ENCODE results near the gene SELENBP1. TPM values are rescaled to one million over a fixed set of nuclear protein-coding genes. Genes with fewer than 3 reads are reported as not detected.

The SELENBP1 gene
- polyA plus RNA-seq, 1 of the 3 experiments (the other 2 are of a cell fraction), result 0.16 TPM

Other genes starting within 250 kb of the SELENBP1 start
- gene SEMA6C, start 226.1 kb downstream of the SELENBP1 start, polyA plus RNA-seq (2012; rRNA removed), result 3.1 and 4.0 TPM in 2 replicates
- not detected in 2 replicates for gene TNFAIP8L2, start 216.1 kb downstream of the SELENBP1 start, polyA plus RNA-seq (2012; rRNA removed)
- 4.5 and 5.1 TPM in 2 replicates for gene LYSMD1, start 206.8 kb downstream of the SELENBP1 start, polyA plus RNA-seq (2012; rRNA removed)
- 23.4 and 27.8 TPM in 2 replicates for gene SCNM1, start 206.6 kb downstream of the SELENBP1 start, polyA plus RNA-seq (2012; rRNA removed)
- 0.57 and 0.59 TPM in 2 replicates for gene TMOD4, start 196.7 kb downstream of the SELENBP1 start, polyA plus RNA-seq (2012; rRNA removed)
- gene VPS72, start 182.5 kb downstream of the SELENBP1 start, polyA plus RNA-seq (2012; rRNA removed), result 80.2 and 104 TPM in 2 replicates
- gene PIP5K1A, start 174.2 kb downstream of the SELENBP1 start, polyA plus RNA-seq (2012; rRNA removed), result 66.0 and 94.1 TPM in 2 replicates
- 419 and 518 TPM in 2 replicates for gene PSMD4, start 118.0 kb downstream of the SELENBP1 start, polyA plus RNA-seq (2012; rRNA removed)
- 14.6 and 15.8 TPM in 2 replicates for gene ZNF687, start 90.4 kb downstream of the SELENBP1 start, polyA plus RNA-seq (2012; rRNA removed)
- gene PI4KB, start 45.3 kb downstream of the SELENBP1 start, polyA plus RNA-seq (2012; rRNA removed), result 62.9 and 76.6 TPM in 2 replicates
- 29.1 and 49.0 TPM in 2 replicates for gene RFX5, start 25.5 kb downstream of the SELENBP1 start, polyA plus RNA-seq (2012; rRNA removed)
- 716 and 754 TPM in 2 replicates for gene PSMB4, start 26.9 kb upstream of the SELENBP1 start, polyA plus RNA-seq (2012; rRNA removed)
- 23.9 and 30.2 TPM in 2 replicates for gene POGZ, start 86.8 kb upstream of the SELENBP1 start, polyA plus RNA-seq (2012; rRNA removed)
- gene CGN, start 138.7 kb upstream of the SELENBP1 start, polyA plus RNA-seq (2012; rRNA removed), result 0.36 and 0.44 TPM in 2 replicates
- gene TUFT1, start 167.6 kb upstream of the SELENBP1 start, polyA plus RNA-seq (2012; rRNA removed), result 20.6 and 27.9 TPM in 2 replicates
- 10.8 and 12.8 TPM in 2 replicates for gene SNX27, start 239.3 kb upstream of the SELENBP1 start, polyA plus RNA-seq (2012; rRNA removed)